Stimulated activated CD4-positive, alpha-beta T cell treated with anti-CD3 and anti-CD28 coated beads, Interleukin-12 subunit alpha, Interleukin-12 subunit beta, amount 100 ng/mL, for 4 hours (primary cell): Measurements from ENCODE around the gene EXOC1.
"Not testable (repeated sequence)": the region's sequence is repeated elsewhere in the genome, so short reads cannot be mapped to it uniquely, and the experiment has no call there.

Experiments
- DNase-seq: peaks from one replicate; pipeline ENCODE4 v3.0.0-alpha.2; 2020

EXOC1 gene

GRCh38 chr4:55912249-55912648 is 58.8 kb downstream of the EXOC1 start:
- no peak for DNase-seq

- DNase-seq, result no peak
Measured at GRCh38 chr4:55920571-55920970, 67.1 kb downstream of the EXOC1 start.

GRCh38 chr4:55921093-55921492 is 67.6 kb downstream of the EXOC1 start:
- DNase-seq, result no peak

GRCh38 chr4:55925241-55925640 is 71.8 kb downstream of the EXOC1 start:
- DNase-seq, result no peak

- no peak for DNase-seq
Measured at GRCh38 chr4:55926610-55927009, 73.2 kb downstream of the EXOC1 start.

GRCh38 chr4:55927803-55928437 is 74.5 kb downstream of the EXOC1 start:
- no peak for DNase-seq

- DNase-seq, result no peak
Measured at GRCh38 chr4:55928846-55929245, 75.4 kb downstream of the EXOC1 start.

- DNase-seq, result no peak
Measured at GRCh38 chr4:55931043-55931442, 77.6 kb downstream of the EXOC1 start.

GRCh38 chr4:55931833-55932232 is 78.4 kb downstream of the EXOC1 start:
- DNase-seq, result no peak

- no peak for DNase-seq
Measured at GRCh38 chr4:55932511-55932910, 79.1 kb downstream of the EXOC1 start.

- no peak for DNase-seq
Measured at GRCh38 chr4:55933611-55934010, 80.2 kb downstream of the EXOC1 start.

- not testable (repeated sequence) for DNase-seq
Measured at GRCh38 chr4:55935907-55936306, 82.5 kb downstream of the EXOC1 start.

GRCh38 chr4:55938481-55938880 is 85.0 kb downstream of the EXOC1 start:
- DNase-seq, result no peak

GRCh38 chr4:55939421-55939820 is 86.0 kb downstream of the EXOC1 start:
- DNase-seq, result no peak

GRCh38 chr4:55941881-55942396 is 88.5 kb downstream of the EXOC1 start:
- DNase-seq, result no peak

GRCh38 chr4:55947254-55947882 is 93.9 kb downstream of the EXOC1 start:
- no peak for DNase-seq

- DNase-seq, result peak; percentile 22
Measured at GRCh38 chr4:55947912-55948725, 94.7 kb downstream of the EXOC1 start.

- peak; percentile 89 for DNase-seq
Measured at GRCh38 chr4:55948726-55949481, 95.5 kb downstream of the EXOC1 start, which contains the start of gene CEP135. CEP135 (plus strand) TSS chr4:55948945; CDS start chr4:55952131, 3,186 bp downstream.

GRCh38 chr4:55949482-55949802 is 96.0 kb downstream of the EXOC1 start:
- no peak for DNase-seq

- DNase-seq, result no peak
Measured at GRCh38 chr4:55951191-55951922, 97.9 kb downstream of the EXOC1 start.
